ENCODE results near the gene ALDH1L1.

The ALDH1L1 gene

GRCh38 chr3:126146034-126146433, 34.4 kb downstream of the ALDH1L1 start:
- in situ Hi-C loops (cut with HindIII; ENCODE audit: low pct_ligation_motif_present, low pct_unique_long_range_greater_than_20kb, low sequenced_read_pairs): no loop called here
- DNase-seq: no peak

DNA sequence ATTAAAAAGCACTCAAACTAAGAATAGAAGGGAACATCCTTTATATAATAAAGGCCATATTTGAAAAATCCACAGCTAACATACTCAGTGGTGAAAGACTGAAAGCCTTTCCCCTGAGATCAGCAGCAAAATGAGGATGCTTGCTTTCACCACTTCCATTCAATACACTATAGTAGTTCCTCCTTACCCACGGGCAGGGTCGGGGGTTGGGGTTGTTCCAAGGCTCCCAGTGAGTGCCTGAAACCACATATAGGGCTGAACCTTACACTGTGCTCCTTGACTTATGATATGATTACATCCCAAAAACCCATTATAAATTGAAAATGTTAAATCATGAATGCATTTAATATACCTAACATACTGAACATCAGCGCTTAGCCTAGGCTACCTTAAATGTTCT, 37.7 kb downstream of the ALDH1L1 start:
- DNase-seq: no peak
- in situ Hi-C loops (cut with HindIII; ENCODE audit: low pct_ligation_motif_present, low pct_unique_long_range_greater_than_20kb, low sequenced_read_pairs): no loop called here

DNA sequence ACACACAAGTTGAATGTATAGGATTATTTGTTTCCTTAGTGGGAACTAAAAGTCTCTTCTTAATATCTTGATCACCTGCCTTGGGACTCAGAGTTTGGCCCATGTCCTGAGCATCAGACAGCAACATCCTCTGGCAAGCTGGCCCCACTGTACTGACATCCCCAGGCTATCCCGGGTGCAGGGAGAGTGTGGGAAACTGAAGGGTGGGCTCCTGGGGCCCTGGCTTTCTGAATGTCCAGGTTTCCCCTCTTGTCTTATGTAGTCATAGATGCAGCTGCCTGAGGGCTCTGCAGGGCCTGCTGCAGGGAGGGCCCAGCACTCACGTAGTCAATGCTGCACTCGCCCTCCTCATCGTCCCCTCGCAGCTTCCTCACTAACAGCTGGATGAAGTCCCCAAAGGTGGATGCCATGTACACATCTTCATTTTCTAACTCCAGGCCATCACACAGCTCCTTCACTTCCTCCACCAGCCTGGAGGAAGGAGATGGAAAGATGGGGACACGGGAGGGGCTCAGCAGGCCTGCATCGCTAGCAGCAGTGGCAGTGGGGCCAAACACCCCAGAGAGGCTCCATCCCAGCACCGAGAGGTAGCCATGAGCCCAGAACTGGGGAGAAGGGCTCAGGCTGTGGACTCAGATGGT, 42.8 kb downstream of the ALDH1L1 start:
- in situ Hi-C loops (cut with HindIII; ENCODE audit: low pct_ligation_motif_present, low pct_unique_long_range_greater_than_20kb, low sequenced_read_pairs): no loop called here
- DNase-seq: no peak

GRCh38 chr3:126136428-126137220, 43.8 kb downstream of the ALDH1L1 start:
- in situ Hi-C loops (cut with HindIII; ENCODE audit: low pct_ligation_motif_present, low pct_unique_long_range_greater_than_20kb, low sequenced_read_pairs): no loop called here
- DNase-seq: no peak

- in situ Hi-C loops (cut with HindIII; ENCODE audit: low pct_ligation_motif_present, low pct_unique_long_range_greater_than_20kb, low sequenced_read_pairs): no loop called here
These were observed 44.8 kb downstream of the ALDH1L1 start for GRCh38 chr3:126135406-126136076.

DNA sequence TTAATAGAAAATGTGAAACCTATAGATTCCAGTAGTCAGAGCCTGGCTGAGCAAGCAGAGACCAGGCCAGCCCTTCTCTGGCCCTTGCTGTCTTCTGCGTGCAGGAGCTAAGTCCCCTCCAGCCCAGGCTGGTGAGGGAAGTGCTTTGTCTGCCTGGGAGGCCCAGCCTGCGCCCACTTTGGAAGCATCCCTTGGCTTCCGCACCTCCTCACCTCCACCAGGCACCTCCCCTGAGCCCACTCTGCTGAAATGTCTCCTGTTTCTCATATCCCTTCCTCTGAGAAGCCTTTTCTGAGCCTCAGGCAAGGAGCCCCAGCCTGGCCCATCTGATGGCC, 45.3 kb downstream of the ALDH1L1 start:
- DNase-seq: no peak
- in situ Hi-C loops (cut with HindIII; ENCODE audit: low pct_ligation_motif_present, low pct_unique_long_range_greater_than_20kb, low sequenced_read_pairs): no loop called here

More at GRCh38 chr3:126135406-126136076, 44.8 kb downstream of the ALDH1L1 start:
- no peak for DNase-seq

DNA sequence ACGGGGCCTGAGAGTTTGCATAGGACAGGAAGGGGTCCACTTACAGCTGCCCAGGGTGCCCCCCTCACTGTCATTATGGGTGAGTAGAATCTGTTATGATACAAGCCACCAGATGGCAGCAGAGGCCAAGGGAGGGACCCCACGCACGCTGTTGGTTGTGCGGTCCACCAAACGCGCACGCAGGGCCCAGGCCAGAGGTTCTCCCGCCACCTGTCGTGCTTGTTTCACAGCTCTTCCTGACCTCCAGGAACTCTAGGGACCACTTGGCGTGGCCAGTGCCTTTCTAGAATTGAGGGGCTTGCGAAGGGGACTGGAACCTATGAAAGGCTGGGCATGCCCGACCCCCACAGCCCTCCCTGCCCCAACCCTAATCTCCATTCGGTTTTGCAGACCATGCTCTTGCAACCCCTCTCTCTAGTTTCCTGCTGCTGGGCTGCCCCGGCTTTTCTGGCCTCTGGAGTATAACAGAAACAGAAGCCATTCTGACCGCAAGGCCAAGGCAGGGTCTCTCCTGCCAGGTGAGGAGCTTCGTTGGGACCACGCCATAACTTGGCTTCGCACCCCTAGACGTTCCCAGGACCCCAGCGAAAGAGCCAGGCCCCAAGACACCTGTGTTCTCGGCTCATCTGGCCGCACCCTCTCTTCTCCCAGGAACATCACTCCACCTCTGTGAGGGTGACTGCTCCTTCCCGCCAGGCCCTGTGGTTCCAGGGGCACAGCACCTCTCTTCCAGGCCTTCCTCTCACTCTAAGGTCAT, 46.0 kb downstream of the ALDH1L1 start:
- in situ Hi-C loops (cut with HindIII; ENCODE audit: low pct_ligation_motif_present, low pct_unique_long_range_greater_than_20kb, low sequenced_read_pairs): no loop called here
- DNase-seq: peak; percentile 48

GRCh38 chr3:126133606-126134005, 46.8 kb downstream of the ALDH1L1 start:
- in situ Hi-C loops (cut with HindIII; ENCODE audit: low pct_ligation_motif_present, low pct_unique_long_range_greater_than_20kb, low sequenced_read_pairs): no loop called here
- DNase-seq: no peak

DNA sequence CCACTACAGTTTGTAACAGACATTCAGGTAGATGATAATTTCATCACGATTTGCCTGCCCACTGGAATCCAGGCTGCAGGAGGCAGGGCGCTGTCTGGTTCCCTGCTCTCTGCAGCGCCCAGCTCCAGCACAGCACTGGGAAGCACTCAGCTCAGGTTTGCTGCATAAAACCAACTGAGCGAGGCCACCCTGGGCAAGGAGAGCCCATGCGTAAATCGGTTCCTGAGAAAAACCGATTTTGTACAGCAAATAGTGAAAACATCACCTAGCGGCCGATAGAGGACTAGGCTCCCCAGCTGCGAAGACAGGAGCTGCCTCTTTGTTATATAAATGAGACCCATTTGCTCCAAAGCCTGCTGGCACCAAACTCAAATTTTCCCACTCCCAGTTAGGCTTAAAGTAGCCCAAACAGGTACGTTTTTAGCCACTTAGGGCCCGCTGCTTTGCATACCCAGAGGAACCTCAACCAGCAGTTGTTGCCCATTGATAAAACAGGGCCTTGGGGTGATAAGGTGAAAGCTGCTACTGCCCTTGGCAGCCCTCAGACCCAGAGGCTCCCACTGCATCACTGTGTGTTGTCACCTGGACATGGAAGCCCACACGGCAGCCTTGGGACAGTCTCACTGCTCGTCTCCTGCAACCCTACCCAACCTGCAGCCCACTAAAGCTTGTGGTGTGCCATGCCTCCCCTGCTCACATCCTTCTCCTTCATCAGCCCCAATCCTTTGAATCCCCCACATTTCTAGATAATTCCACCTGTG, 47.5 kb downstream of the ALDH1L1 start:
- no peak for DNase-seq
- in situ Hi-C loops (cut with HindIII; ENCODE audit: low pct_ligation_motif_present, low pct_unique_long_range_greater_than_20kb, low sequenced_read_pairs): no loop called here

DNA sequence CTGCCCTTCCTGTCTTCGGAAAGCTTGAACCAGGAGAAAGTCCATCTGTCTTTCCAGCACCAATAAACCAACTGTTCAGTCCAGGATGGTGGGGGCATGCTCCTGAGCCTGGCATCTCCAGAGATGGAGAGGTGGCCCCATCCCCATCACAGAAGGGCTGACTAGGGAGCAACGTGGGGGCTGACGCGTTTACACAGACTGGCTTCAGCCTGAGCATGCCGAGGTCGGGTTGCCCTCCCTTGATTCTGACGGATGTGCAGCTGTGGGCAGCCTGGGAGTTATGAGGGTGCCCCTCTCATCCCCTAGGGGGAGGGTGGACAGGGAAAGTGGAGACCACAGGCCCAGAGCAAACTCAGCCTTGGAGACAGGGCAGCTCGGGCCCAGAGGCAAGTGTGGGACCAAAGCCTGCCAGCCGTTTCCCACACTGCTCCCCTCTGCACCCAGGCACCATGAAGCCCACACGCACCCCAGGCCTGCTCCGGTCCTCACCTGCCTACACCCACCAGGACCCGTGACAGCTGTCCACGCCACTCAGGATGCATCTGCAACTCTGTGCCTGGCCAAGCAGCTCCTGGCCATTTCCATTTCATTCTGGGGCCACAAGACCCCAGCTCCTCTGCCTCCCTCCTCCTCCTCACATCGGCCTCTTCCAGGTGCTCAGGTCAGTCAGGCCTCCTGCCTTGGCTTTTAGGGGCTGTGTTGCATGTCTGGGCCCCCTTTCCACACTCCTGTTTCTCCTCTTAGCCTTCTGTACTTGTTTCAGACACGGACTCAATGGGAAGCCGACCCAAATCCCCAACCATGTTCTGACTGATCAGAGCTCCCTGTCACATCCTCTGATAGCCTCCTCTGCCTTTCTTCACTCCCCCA, 48.3 kb downstream of the ALDH1L1 start:
- no peak for DNase-seq
- in situ Hi-C loops (cut with HindIII; ENCODE audit: low pct_ligation_motif_present, low pct_unique_long_range_greater_than_20kb, low sequenced_read_pairs): no loop called here

GRCh38 chr3:126130981-126131745, 49.2 kb downstream of the ALDH1L1 start:
- DNase-seq: no peak

DNA sequence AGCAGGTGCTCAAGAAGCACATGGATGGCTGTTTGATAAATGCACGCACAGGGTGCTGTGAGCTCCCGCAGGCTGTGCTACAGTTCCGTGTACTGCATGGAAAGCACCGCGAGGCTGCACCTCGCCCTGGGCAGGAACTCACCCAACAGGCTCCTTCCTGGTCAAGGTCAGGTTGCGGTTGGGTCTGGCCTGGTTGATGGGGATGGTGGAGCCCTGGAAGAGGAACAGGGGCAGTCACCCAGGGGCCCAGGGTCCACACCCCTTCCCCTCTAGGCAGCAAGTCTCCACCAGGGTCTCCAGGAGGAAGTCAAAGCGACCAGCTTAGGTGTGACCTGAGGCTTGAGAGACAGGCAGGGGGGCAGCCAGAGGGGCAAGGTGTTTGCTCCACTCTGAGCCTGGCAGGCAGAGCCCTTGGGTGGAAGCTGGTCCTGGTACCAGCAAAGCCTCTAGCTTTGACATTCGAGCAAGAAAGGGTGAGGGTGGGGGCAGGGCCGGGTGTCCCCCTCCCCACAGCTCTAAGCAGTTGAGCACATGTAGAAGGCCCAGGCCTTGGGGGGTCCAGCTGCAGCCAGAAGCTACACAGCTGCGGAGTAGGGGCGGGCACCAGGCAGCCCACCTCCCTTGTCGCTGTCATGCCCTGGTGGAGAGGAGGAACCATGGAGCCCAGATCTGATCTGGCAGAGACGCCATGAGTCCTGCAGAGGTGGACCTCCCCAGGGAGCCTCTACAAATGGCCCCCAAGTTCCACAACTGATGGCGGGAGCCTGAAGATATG, 50.1 kb downstream of the ALDH1L1 start:
- in situ Hi-C loops (cut with HindIII; ENCODE audit: low pct_ligation_motif_present, low pct_unique_long_range_greater_than_20kb, low sequenced_read_pairs): no loop called here
- DNase-seq: no peak

More at GRCh38 chr3:126130981-126131745, 49.2 kb downstream of the ALDH1L1 start:
- in situ Hi-C loops (cut with HindIII; ENCODE audit: low pct_ligation_motif_present, low pct_unique_long_range_greater_than_20kb, low sequenced_read_pairs): no loop called here

DNA sequence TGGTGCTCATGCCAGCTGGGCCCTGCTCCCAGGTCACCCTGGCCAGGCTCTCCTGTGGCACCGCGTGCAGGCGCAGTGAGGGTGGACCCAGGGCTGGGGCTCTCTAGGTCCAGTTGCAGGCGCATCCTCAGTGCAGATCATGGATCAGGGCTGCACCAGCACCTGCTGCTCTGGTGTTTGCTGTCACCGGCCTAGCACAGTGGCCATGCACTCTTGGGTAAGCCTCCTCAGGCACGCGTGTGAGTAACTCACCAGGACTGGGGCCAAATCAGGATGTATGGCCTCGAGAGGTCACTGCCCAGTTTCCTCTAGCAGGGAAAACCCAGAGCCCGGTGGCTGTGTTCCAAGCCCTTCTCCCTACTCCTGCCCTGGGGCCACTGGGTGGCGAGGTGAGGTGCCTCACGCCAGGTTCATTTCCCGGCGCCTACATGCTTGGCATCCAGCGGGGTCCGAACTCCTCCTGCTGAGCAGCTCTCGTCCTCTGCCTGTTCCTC, 50.9 kb downstream of the ALDH1L1 start:
- DNase-seq: peak; percentile 37
- in situ Hi-C loops (cut with HindIII; ENCODE audit: low pct_ligation_motif_present, low pct_unique_long_range_greater_than_20kb, low sequenced_read_pairs): no loop called here

- DNase-seq: no peak
- in situ Hi-C loops (cut with HindIII; ENCODE audit: low pct_ligation_motif_present, low pct_unique_long_range_greater_than_20kb, low sequenced_read_pairs): no loop called here
These were observed 51.6 kb downstream of the ALDH1L1 start for GRCh38 chr3:126128504-126129397.

GRCh38 chr3:126127904-126128303, 52.5 kb downstream of the ALDH1L1 start:
- no peak for DNase-seq
- in situ Hi-C loops (cut with HindIII; ENCODE audit: low pct_ligation_motif_present, low pct_unique_long_range_greater_than_20kb, low sequenced_read_pairs): no loop called here
